K562 (cell line): ENCODE data around the gene DEDD2. TPM values are rescaled to one million over a fixed set of nuclear protein-coding genes. Genes with fewer than 3 reads are reported as not detected.

ENCODE experiments used
- ATAC-seq: fragments of 200-7000 bp; cut with Tn5 transposase; 3 replicates; pipeline ENCODE4 v1.9.1; 2020; ENCODE audit warnings: moderate library complexity
- BruUV-seq: library from RNA; stranded (reverse); fragments of 400-500 nt; replicated peaks from 2 replicates; lab custom pipeline; 2021; lab: Mats Ljungman, UMichigan
- CTCF ChIA-PET: fragments of 300-600 bp; formaldehyde crosslinking; extraction: SDS; loops from one replicate; lab custom pipeline; 2021; ENCODE audit warnings: low intra/inter-chr PET ratio; lab: Yijun Ruan, JAX
- POLR2A ChIA-PET: fragments of 300-600, 350-650 bp; sonication (Branson Sonifier 250); formaldehyde crosslinking; extraction: SDS; loops from one replicate; lab custom pipeline; 2021; ENCODE audit warnings: antibody characterized with exemption, inconsistent platforms; lab: Yijun Ruan, JAX
- DNase-seq, 4 experiments: peaks; one replicate each; pipeline versions ENCODE4 v3.0.0 to v3.0.0-alpha.2; 2011 to 2018; ENCODE audit warnings: low spot score in 3 of 4, mixed read lengths in 3 of 4; ENCODE audit errors: extremely low read depth in 1 of 4
- FAIRE-seq: peaks from 2 replicates; lab custom pipeline; 2011; peaks lifted over from hg19 to GRCh38; lab: Jason Lieb, UNC
- H2AFZ ChIP-seq: 2 replicates; pipeline ENCODE4 v1.6.0; 2011; ENCODE audit warnings: low read depth, low read length, control low read depth, inconsistent platforms
- H3K27ac ChIP-seq: fragments of 200-600 bp; 3 replicates; pipeline ENCODE4 v1.8.0; 2011; ENCODE audit warnings: low read depth, mild to moderate bottlenecking, control low read depth, inconsistent platforms, low read length, moderate library complexity, mixed read lengths; ENCODE audit errors: extremely low read depth
- H3K27me3 ChIP-seq, 2 experiments: fragments of 300-600 bp in 1 of 2; 2 replicates in 1 of 2; 3 replicates in 1 of 2; pipeline versions ENCODE4 v1.6.0 to v1.8.0; 2011; ENCODE audit warnings: inconsistent platforms in 2 of 2, low read length in 2 of 2, mild to moderate bottlenecking in 1 of 2, mixed read lengths in 1 of 2, moderate library complexity in 1 of 2; ENCODE audit not compliant: control insufficient read depth in 2 of 2, insufficient read depth in 2 of 2
- H3K36me3 ChIP-seq: fragments of 300-600 bp; 3 replicates; pipeline ENCODE4 v1.8.0; 2011; ENCODE audit warnings: mild to moderate bottlenecking, low read length, inconsistent platforms; ENCODE audit not compliant: control insufficient read depth, insufficient read depth
- H3K4me1 ChIP-seq, 2 experiments: fragments of 200-600 bp in 1 of 2; replicated peaks in 1 of 2; 2 replicates in 1 of 2; 3 replicates in 1 of 2; pipeline versions ENCODE4 v1.5.1 to v1.8.0; 2011; ENCODE audit warnings: inconsistent platforms in 2 of 2, low read length in 2 of 2, mild to moderate bottlenecking in 1 of 2, mixed read lengths in 1 of 2, moderate library complexity in 1 of 2; ENCODE audit not compliant: control insufficient read depth in 2 of 2, insufficient read depth in 2 of 2
- H3K4me2 ChIP-seq: 2 replicates; pipeline ENCODE4 v1.6.1; 2011; ENCODE audit warnings: low read length, control low read depth, inconsistent platforms, mixed read lengths; ENCODE audit not compliant: insufficient read depth
- H3K4me3 ChIP-seq: fragments of 200-600 bp; sonication (generic), shearing (Covaris generic); 2 replicates; pipeline ENCODE4 v1.5.1; 2016; ENCODE audit warnings: control low read depth, inconsistent platforms
- H3K79me2 ChIP-seq: fragments of 200-600 bp; 3 replicates; pipeline ENCODE4 v1.8.0; 2011; ENCODE audit warnings: low read length, inconsistent platforms; ENCODE audit not compliant: control insufficient read depth, insufficient read depth
- H3K9ac ChIP-seq, 2 experiments: 2 replicates each; pipeline versions ENCODE4 v1.6.0 to v1.6.1; 2011; ENCODE audit warnings: low read depth in 2 of 2, low read length in 2 of 2, control low read depth in 1 of 2, inconsistent platforms in 1 of 2, mild to moderate bottlenecking in 1 of 2, mixed read lengths in 1 of 2; ENCODE audit not compliant: insufficient read depth in 1 of 2
- H3K9me1 ChIP-seq: one replicate; pipeline ENCODE4 v1.6.0; 2011; ENCODE audit warnings: inconsistent platforms, mild to moderate bottlenecking, low read length, moderate library complexity; ENCODE audit not compliant: control insufficient read depth, insufficient read depth
- H3K9me3 ChIP-seq: replicated peaks from 2 replicates; pipeline ENCODE4 v1.5.1; 2011; ENCODE audit warnings: low read depth, low read length, inconsistent platforms; ENCODE audit not compliant: control insufficient read depth, insufficient read depth
- H4K20me1 ChIP-seq: replicated peaks from 2 replicates; pipeline ENCODE4 v1.6.1; 2011; ENCODE audit warnings: low read length, inconsistent platforms, mixed read lengths; ENCODE audit not compliant: control insufficient read depth, insufficient read depth
- MTF1 ChIP-seq: fragments of 250-450 bp; sonication (Bioruptor Pico); IDR thresholded peaks from 2 replicates; pipeline ENCODE4 v1.9.0; 2021; ENCODE audit warnings: moderate library complexity, mild to moderate bottlenecking, inconsistent platforms, borderline replicate concordance
- ZBTB7A ChIP-seq: IDR thresholded peaks from 2 replicates; pipeline ENCODE4 v1.6.1; 2011; ENCODE audit warnings: low read depth, mild to moderate bottlenecking, low read length, moderate library complexity, borderline replicate concordance; ENCODE audit not compliant: control insufficient read depth
- ZNF263 ChIP-seq: sonication (generic); formaldehyde crosslinking; IDR thresholded peaks from 2 replicates; pipeline ENCODE4 v1.8.0; 2022; ENCODE audit warnings: mild to moderate bottlenecking, missing genetic modification reagents, borderline replicate concordance
- WGBS: fragments of 100-300 bp; shearing (Covaris generic); methylation state at CpG from one replicate; pipeline ENCODE4 v1.1.6; 2016; ENCODE audit warnings: low coverage, mixed read lengths; ENCODE audit not compliant: insufficient coverage; ENCODE audit errors: missing lambda C conversion rate; 5-methylcytosine and 5-hydroxymethylcytosine counted together
- in situ Hi-C: fragments of 300-500 bp; cut with MboI; formaldehyde crosslinking; loops from 4 replicates; pipeline ENCODE4 v1.15.0; 2018; ENCODE audit warnings: inconsistent platforms, mixed read lengths
- intact Hi-C: fragments of 100-400 bp; cut with micrococcal nuclease; formaldehyde crosslinking; loops from 2 replicates; pipeline ENCODE4 v1.14.2; 2022
- polyA plus RNA-seq, 8 experiments: library from polyadenylated mRNA; depleted of rRNA in 4 of 8; stranded (reverse) in 5 of 8; unstranded in 3 of 8; fragments of >200 nt; fragmentation: Nextera tagmentation in 2 of 8; fragmentation: Illumina TruSeq in 1 of 8; extraction: Ambion mirVana in 2 of 8; extraction: Trizol in 1 of 8; gene quantifications; 2 replicates each; pipeline versions ENCODE4 v1.2.1 to v1.2.3, GENCODE V29; 2011 to 2014; ENCODE audit warnings: inconsistent platforms in 1 of 8, missing spikeins in 1 of 8
- total RNA-seq, 7 experiments: library from RNA; depleted of rRNA in 6 of 7; stranded (reverse); fragments of >200 nt in 6 of 7; fragmentation: Illumina TruSeq in 2 of 7; extraction: Trizol in 2 of 7; gene quantifications; 2 replicates each; pipeline versions ENCODE4 v1.2.1 to v1.2.3, GENCODE V29; 2011 to 2021; ENCODE audit warnings: low replicate concordance in 1 of 7
- TF ChIP-seq, protein P1 (sequence below), 2 experiments: fragments of 450-650 bp; IDR thresholded peaks; 2 replicates each; pipeline ENCODE4 v1.6.1; 2016

Gene DEDD2
- total and polyA plus RNA-seq, 9 of the 15 experiments (the other 6 are each of a cell fraction or from before 2014, with no cell fraction given) = 4.3 to 43.0 (median 29.2) TPM

DNA sequence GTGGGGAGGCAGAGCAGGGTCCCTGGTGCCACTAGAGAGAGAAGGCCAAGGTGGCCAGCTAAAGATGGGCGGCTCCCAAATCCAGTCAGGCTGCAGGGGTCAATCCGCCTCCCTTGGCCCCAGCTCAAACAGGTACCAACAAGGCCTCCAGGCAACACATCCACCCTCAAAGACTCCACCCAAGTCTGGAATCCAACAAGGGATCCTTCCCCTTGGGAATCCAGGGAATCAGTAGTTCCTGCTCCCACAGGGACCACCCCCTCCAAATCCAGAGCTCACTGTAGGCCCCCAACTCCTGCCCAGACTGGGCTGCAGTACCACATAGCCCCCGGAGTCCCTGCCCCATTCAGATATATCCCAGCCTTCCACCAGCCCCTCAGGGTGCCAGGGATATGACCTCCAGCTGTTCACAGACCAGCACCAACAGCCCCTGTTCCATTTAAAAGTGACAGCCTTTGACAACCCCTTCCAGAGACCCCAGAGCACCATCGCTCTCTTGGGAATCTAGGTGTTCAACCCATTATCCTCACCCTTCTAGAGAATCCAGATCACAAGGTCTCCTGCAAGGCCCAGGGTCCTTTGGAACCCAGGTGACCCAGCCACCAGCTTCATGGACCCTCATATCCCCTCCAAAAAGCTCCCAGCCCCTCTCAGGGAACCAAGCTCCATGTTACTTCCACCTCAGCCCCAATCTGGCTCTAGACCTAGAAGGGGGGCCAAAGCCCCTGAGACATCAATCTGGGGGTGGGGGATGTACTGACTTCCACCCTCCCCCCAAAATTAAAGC is 34.3 kb upstream of the DEDD2 start:
- peak overlapping the region; percentile 95 for H3K4me2 ChIP-seq
- H2AFZ ChIP-seq = no peak overlapping the region
- ChIA-PET CTCF (no interaction called here), POLR2A (interaction anchor here (0.7 to 2.3 kb wide), 4 partner anchors 9 to 27 kb away, joined by 3 to 9 read pairs (median 4); partner anchors contain the start of gene GSK3A)
- H3K9me3 ChIP-seq = no peaks in the 10 kb centered on the region
- in situ Hi-C loops (no loop called here), intact Hi-C loops (no loop called here)
- H3K4me1 ChIP-seq = peaks cover 22 to 69% of the 10 kb centered on the region in 2 experiments
- TF ChIP-seq MTF1 (CRISPR knock-in tag) (no peak), ZBTB7A (peak; percentile 21), ZNF263 (peak; percentile 71)
- TF ChIP-seq, protein P1, sequence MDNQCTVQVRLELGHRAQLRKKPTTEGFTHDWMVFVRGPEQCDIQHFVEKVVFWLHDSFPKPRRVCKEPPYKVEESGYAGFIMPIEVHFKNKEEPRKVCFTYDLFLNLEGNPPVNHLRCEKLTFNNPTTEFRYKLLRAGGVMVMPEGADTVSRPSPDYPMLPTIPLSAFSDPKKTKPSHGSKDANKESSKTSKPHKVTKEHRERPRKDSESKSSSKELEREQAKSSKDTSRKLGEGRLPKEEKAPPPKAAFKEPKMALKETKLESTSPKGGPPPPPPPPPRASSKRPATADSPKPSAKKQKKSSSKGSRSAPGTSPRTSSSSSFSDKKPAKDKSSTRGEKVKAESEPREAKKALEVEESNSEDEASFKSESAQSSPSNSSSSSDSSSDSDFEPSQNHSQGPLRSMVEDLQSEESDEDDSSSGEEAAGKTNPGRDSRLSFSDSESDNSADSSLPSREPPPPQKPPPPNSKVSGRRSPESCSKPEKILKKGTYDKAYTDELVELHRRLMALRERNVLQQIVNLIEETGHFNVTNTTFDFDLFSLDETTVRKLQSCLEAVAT (IDR thresholded peaks at IDR 0.05) = no peak
- H3K27ac ChIP-seq = peak overlapping the region; percentile 89
- H3K27me3 ChIP-seq = no peaks in the 10 kb centered on the region
- DNase-seq (no peak), ATAC-seq (no peak), FAIRE-seq (no peak)
- peak overlapping the region; percentile 98; the same call in 1 of the 2 replicates for H3K4me3 ChIP-seq
- peaks cover 46% of the 10 kb centered on the region; the same call in 2 of the 3 replicates for H3K36me3 ChIP-seq
- H4K20me1 ChIP-seq = peaks cover 10% of the 10 kb centered on the region; the same call in 1 of the 2 replicates
- H3K9ac ChIP-seq = peak overlapping the region; percentile 83 to 93; a peak in 3 of 4 replicates
- peaks cover 7% of the 10 kb centered on the region for H3K9me1 ChIP-seq
- no TSS peak for BruUV-seq
- WGBS = 84% methylated on average over 4 of the region's 4 CpGs
- peaks cover 52% of the 10 kb centered on the region for H3K79me2 ChIP-seq
